GM12878 (cell line): ENCODE data around the gene LMTK2. TPM values are rescaled to one million over a fixed set of nuclear protein-coding genes. Genes with fewer than 3 reads are reported as not detected.

ENCODE experiments used
- BCLAF1 ChIP-seq: fragments of 450-650 bp; IDR thresholded peaks from 2 replicates; pipeline ENCODE4 v1.6.1; 2017; ENCODE audit warnings: antibody characterized with exemption, mild to moderate bottlenecking, moderate library complexity
- BHLHE40 ChIP-seq, 2 experiments: fragments of 450-650 bp in 1 of 2; IDR thresholded peaks; 2 replicates each; pipeline ENCODE4 v1.6.1; 2011 to 2017; ENCODE audit warnings: low read depth in 2 of 2, borderline replicate concordance in 1 of 2, improper control_type of control experiment in 1 of 2, low read length in 1 of 2, mild to moderate bottlenecking in 1 of 2
- ETV6 ChIP-seq, 2 experiments: fragments of 450-650 bp in 1 of 2; IDR thresholded peaks in 1 of 2; conservative IDR thresholded peaks in 1 of 2; 2 replicates each; pipeline ENCODE4 v1.6.1; 2014; ENCODE audit warnings: antibody characterized with exemption in 1 of 2, borderline replicate concordance in 1 of 2, low read depth in 1 of 2, mild to moderate bottlenecking in 1 of 2, moderate library complexity in 1 of 2
- EZH2 ChIP-seq: IDR thresholded peaks from 2 replicates; pipeline ENCODE4 v1.6.1; 2012; ENCODE audit warnings: low read depth, mild to moderate bottlenecking, control low read depth, inconsistent platforms, low read length, borderline replicate concordance; ENCODE audit not compliant: control insufficient read depth
- IRF5 ChIP-seq: fragments of 450-650 bp; IDR thresholded peaks from 2 replicates; pipeline ENCODE4 v1.6.1; 2017; ENCODE audit warnings: borderline replicate concordance
- JUND ChIP-seq: IDR thresholded peaks from 2 replicates; pipeline ENCODE4 v1.6.1; 2012; ENCODE audit warnings: low read depth, mild to moderate bottlenecking, low read length, improper control_type of control experiment, moderate library complexity
- LARP7 ChIP-seq: fragments of 450-650 bp; IDR thresholded peaks from 2 replicates; pipeline ENCODE4 v1.6.1; 2017; ENCODE audit warnings: mild to moderate bottlenecking
- MTA2 ChIP-seq: fragments of 450-650 bp; IDR thresholded peaks from 2 replicates; pipeline ENCODE4 v1.6.1; 2016; ENCODE audit warnings: low read depth, mild to moderate bottlenecking, moderate library complexity
- NR2C1 ChIP-seq: fragments of 450-650 bp; IDR thresholded peaks from 2 replicates; pipeline ENCODE4 v1.6.1; 2017; ENCODE audit warnings: antibody characterized with exemption, mild to moderate bottlenecking, moderate library complexity
- NRF1 ChIP-seq: conservative IDR thresholded peaks from 2 replicates; pipeline ENCODE4 v1.6.1; 2011; ENCODE audit warnings: mild to moderate bottlenecking, low read depth, low read length, improper control_type of control experiment
- PBX3 ChIP-seq: IDR thresholded peaks from 2 replicates; pipeline ENCODE4 v1.6.1; 2011; ENCODE audit warnings: mild to moderate bottlenecking, low read depth, low read length, moderate library complexity; ENCODE audit not compliant: insufficient replicate concordance
- PKNOX1 ChIP-seq: fragments of 450-650 bp; IDR thresholded peaks from 2 replicates; pipeline ENCODE4 v1.6.1; 2016; ENCODE audit warnings: mild to moderate bottlenecking
- RAD51 ChIP-seq: fragments of 450-650 bp; IDR thresholded peaks from 2 replicates; pipeline ENCODE4 v1.6.1; 2016; ENCODE audit warnings: moderate library complexity, mild to moderate bottlenecking, inconsistent platforms
- RELB ChIP-seq: fragments of 450-650 bp; IDR thresholded peaks from 2 replicates; pipeline ENCODE4 v1.6.1; 2017; ENCODE audit warnings: low read depth, mild to moderate bottlenecking, moderate library complexity
- REST ChIP-seq: IDR thresholded peaks from 2 replicates; pipeline ENCODE4 v1.6.1; 2012; ENCODE audit warnings: mild to moderate bottlenecking, low read depth, low read length
- RUNX3 ChIP-seq: IDR thresholded peaks from 2 replicates; pipeline ENCODE4 v1.6.1; 2012; ENCODE audit warnings: low read length, inconsistent platforms
- TARDBP ChIP-seq: IDR thresholded peaks from 2 replicates; pipeline ENCODE4 v1.6.1; 2016; ENCODE audit warnings: borderline replicate concordance
- ZNF207 ChIP-seq: fragments of 450-650 bp; IDR thresholded peaks from 2 replicates; pipeline ENCODE4 v1.6.1; 2014; ENCODE audit warnings: antibody characterized with exemption, mild to moderate bottlenecking, borderline replicate concordance
- ZNF622 ChIP-seq: fragments of 450-650 bp; IDR thresholded peaks from 2 replicates; pipeline ENCODE4 v1.6.1; 2017; ENCODE audit warnings: mild to moderate bottlenecking, inconsistent platforms
- polyA plus RNA-seq, 11 experiments: library from polyadenylated mRNA; depleted of rRNA in 4 of 11; unstranded in 6 of 11; stranded (reverse) in 5 of 11; fragments of >200 nt; fragmentation: Nextera tagmentation in 4 of 11; fragmentation: Illumina TruSeq in 1 of 11; extraction: Ambion mirVana in 4 of 11; extraction: Trizol in 1 of 11; gene quantifications; 1 replicate in 1 of 11; 2 replicates in 10 of 11; pipeline versions ENCODE4 v1.2.1 to v1.2.3, GENCODE V29; 2011 to 2016; ENCODE audit warnings: inconsistent platforms in 2 of 11, missing spikeins in 2 of 11, low read depth in 1 of 11
- total RNA-seq, 4 experiments: library from RNA; depleted of rRNA in 3 of 4; stranded (reverse); fragments of >200 nt in 3 of 4; fragmentation: Illumina TruSeq in 1 of 4; extraction: Trizol in 1 of 4; gene quantifications; 2 replicates each; pipeline versions ENCODE4 v1.2.1 to v1.2.3, GENCODE V29; 2013 to 2021

The LMTK2 gene
- total and polyA plus RNA-seq, 10 of the 15 experiments (the other 5 are each of a cell fraction or from before 2014, with no cell fraction given), result 0.68 to 8.7 (median 4.6) TPM

GRCh38 chr7:98137826-98138151 lies 31.1 kb downstream of the LMTK2 start (continued):
- TF ChIP-seq MTA2 (peak; percentile 63), EZH2 (no peak), NRF1 (no peak), BHLHE40 (IDR thresholded peaks at IDR 0.05; ENCODE audit: borderline replicate concordance in 1 of 2, low read depth in 2 of 2, low read length in 1 of 2) (no peak), ETV6 (conservative IDR thresholded peaks at IDR 0.05 in 1 of 2, IDR thresholded peaks at IDR 0.05 in 1 of 2; ENCODE audit: borderline replicate concordance in 1 of 2, low read depth in 1 of 2) (peak in 1 of 2 experiments; percentile 89; a peak in 2 of 4 replicates), IRF5 (no peak), BCLAF1 (no peak), RELB (no peak), REST (no peak), PKNOX1 (no peak), RAD51 (no peak), RUNX3 (peak; percentile 99), LARP7 (no peak), TARDBP (no peak), ZNF622 (no peak), PBX3 (no peak), JUND (no peak), ZNF207 (no peak), NR2C1 (no peak)
